ENCODE results near the gene CSTF2T. TPM values are rescaled to one million over a fixed set of nuclear protein-coding genes. Genes with fewer than 3 reads are reported as not detected.

The CSTF2T gene
- total RNA-seq, 1 donor from 2014 or later: 11.6 TPM

DNA sequence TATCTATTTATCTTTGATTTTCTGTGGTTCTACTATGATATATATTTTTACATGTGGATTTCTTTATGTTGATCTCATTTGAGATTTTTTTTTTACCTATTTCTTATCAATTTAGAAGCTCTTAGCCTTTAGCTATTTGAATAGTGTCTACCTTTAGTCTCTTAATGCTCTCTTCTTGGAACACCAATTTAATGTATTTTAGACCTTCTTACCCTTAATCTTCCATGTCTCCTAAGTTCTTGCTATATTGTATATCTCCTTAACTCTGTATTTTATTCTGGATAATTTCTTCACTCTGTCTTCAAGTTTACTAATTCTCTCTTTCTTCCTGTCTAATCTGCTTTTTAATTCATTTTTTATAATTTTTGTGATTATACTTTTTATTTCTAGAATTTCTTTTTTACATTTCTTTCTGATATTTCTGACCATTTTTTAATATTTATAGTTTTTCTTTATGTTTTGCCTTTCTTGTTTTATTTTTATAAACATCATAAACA lies 27.3 kb downstream of the CSTF2T start:
- Histone ChIP-seq H3K4me1 (peaks cover 0 to 10% of the 10 kb centered on the region in 2 donors), H3K9me3 (no peaks in the 10 kb centered on the region), H3K36me3 (no peaks in the 10 kb centered on the region), H3K27me3 (no peaks in the 10 kb centered on the region), H3K4me3 (no peak overlapping the region), H3K27ac (no peak overlapping the region)
- TF ChIP-seq, protein P1, sequence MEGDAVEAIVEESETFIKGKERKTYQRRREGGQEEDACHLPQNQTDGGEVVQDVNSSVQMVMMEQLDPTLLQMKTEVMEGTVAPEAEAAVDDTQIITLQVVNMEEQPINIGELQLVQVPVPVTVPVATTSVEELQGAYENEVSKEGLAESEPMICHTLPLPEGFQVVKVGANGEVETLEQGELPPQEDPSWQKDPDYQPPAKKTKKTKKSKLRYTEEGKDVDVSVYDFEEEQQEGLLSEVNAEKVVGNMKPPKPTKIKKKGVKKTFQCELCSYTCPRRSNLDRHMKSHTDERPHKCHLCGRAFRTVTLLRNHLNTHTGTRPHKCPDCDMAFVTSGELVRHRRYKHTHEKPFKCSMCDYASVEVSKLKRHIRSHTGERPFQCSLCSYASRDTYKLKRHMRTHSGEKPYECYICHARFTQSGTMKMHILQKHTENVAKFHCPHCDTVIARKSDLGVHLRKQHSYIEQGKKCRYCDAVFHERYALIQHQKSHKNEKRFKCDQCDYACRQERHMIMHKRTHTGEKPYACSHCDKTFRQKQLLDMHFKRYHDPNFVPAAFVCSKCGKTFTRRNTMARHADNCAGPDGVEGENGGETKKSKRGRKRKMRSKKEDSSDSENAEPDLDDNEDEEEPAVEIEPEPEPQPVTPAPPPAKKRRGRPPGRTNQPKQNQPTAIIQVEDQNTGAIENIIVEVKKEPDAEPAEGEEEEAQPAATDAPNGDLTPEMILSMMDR (IDR thresholded peaks at IDR 0.05): no peak
- intact Hi-C loops (cut with DNase I): no loop called here
- DNase-seq (ENCODE audit: low spot score in 2 of 2): no peak

DNA sequence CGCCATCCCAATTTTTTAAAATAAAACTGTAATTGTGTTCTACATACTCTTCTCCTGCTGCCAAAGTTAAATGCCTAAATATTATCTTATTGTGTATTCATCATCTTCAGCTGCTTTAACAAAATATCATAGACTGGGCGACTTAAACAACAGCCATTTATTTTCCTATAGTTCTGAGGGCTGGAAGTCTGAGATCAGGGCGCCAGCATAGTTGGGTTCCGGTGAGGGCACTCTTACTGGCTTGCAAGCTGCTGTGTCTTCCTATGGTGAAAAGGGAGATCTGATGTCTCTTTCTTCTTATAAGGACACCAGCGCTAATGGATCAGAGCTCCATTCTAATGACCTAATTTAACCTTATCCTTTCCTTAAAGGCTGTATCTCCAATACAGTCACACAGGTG lies 30.4 kb downstream of the CSTF2T start:
- Histone ChIP-seq H3K9me3 (no peaks in the 10 kb centered on the region), H3K36me3 (no peaks in the 10 kb centered on the region), H3K27me3 (no peaks in the 10 kb centered on the region), H3K4me3 (no peak overlapping the region), H3K27ac (no peak overlapping the region), H3K4me1 (peaks cover 0 to 14% of the 10 kb centered on the region in 2 donors)
- TF ChIP-seq, protein P1 (IDR thresholded peaks at IDR 0.05): no peak
- intact Hi-C loops (cut with DNase I): no loop called here
- no peak for DNase-seq (ENCODE audit: low spot score in 2 of 2)

DNA sequence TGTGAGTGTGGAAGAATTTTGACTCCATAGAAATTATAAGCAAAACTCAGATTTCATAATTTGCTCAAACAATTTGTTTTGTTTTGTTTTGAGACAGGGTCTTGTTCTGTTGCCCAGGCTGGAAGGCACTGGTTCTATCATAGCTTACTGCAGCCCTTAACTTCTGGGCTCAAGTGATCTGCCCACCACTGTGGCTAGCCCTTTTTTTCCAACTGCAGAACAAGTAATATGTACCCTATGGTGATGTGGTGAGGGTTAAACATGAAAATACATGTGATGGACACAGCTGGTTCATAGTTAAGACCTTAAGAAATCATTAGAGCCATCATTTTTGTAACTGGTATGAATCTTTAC lies 31.1 kb downstream of the CSTF2T start:
- Histone ChIP-seq H3K9me3 (no peaks in the 10 kb centered on the region), H3K4me1 (peaks cover 0 to 14% of the 10 kb centered on the region in 2 donors), H3K4me3 (no peak overlapping the region), H3K36me3 (no peaks in the 10 kb centered on the region), H3K27ac (peak overlapping the region; percentile 13 to 33), H3K27me3 (no peaks in the 10 kb centered on the region)
- TF ChIP-seq, protein P1 (IDR thresholded peaks at IDR 0.05): no peak
- no peak for DNase-seq (ENCODE audit: low spot score in 2 of 2)
- intact Hi-C loops (cut with DNase I): no loop called here

DNA sequence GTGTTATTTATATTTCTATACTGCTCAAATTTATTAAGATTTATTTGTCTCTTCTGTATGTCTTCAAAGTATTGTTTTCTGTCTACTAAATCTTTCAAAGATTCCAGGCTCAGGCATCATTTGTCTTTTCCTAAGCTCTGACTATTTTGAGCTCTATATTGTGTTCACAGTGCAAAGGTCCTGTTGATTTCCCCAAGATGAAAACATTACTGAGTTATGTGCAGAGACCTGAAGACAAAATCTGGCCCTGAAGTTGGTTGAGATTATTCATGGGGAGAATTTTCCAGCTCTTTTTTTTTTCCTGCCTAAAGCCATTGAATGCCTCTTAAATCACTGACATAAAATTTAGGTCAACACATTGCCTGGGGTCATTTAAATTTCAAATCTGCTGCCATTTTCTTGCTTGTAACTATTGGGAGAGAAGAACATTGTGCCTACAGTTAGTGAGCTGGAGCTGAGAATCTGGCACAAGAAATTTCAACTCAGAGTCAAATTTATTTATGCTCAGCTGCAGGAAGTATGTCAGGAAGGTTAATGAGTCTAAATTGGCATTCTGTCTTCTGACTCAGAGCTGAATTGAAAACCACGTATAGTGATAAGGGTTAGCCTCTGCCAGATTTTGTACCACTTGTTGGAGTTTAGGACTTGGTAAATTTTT lies 31.6 kb downstream of the CSTF2T start:
- Histone ChIP-seq H3K4me1 (peaks cover 0 to 14% of the 10 kb centered on the region in 2 donors), H3K27me3 (no peaks in the 10 kb centered on the region), H3K27ac (peak overlapping the region; percentile 13 to 33), H3K36me3 (no peaks in the 10 kb centered on the region), H3K4me3 (no peak overlapping the region), H3K9me3 (no peaks in the 10 kb centered on the region)
- TF ChIP-seq, protein P1 (IDR thresholded peaks at IDR 0.05): no peak
- intact Hi-C loops (cut with DNase I): no loop called here
- DNase-seq (ENCODE audit: low spot score in 2 of 2): no peak

DNA sequence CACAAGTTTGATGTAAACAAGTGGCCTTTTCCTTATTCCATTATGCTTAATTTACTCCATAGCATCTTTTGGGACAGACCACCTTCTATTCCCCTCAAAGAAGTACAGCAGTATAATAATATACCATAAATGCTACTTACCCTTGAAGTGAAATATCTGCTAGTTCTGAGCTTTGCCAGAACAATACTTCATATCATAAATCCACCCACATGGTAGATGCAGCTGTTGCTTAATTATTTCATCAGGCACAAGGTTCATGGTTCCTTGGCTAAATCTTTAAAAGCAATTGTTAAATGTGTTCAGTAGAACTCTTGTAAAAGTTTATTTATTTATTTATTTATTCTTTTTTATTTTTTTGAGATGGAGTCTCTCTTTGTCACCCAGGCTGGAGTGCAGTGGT lies 32.9 kb downstream of the CSTF2T start:
- TF ChIP-seq, protein P1 (IDR thresholded peaks at IDR 0.05): no peak
- no peak overlapping the region for H3K27ac ChIP-seq
- intact Hi-C loops (cut with DNase I): no loop called here
- peaks cover 0 to 14% of the 10 kb centered on the region in 2 donors for H3K4me1 ChIP-seq
- no peaks in the 10 kb centered on the region for H3K27me3 ChIP-seq
- no peak for DNase-seq (ENCODE audit: low spot score in 2 of 2)
- no peak overlapping the region for H3K4me3 ChIP-seq
- H3K36me3 ChIP-seq: no peaks in the 10 kb centered on the region
- no peaks in the 10 kb centered on the region for H3K9me3 ChIP-seq

Data from ascending aorta (tissue), 2 donors.